HL-60/S4 (cell line): ENCODE measurements around the gene PCDHGB5.
"Not testable (repeated sequence)": the region's sequence is repeated elsewhere in the genome, so short reads cannot be mapped to it uniquely, and the experiment has no call there.

Experiments
- in situ Hi-C: fragments of 300-500 bp; cut with MboI; formaldehyde crosslinking; loops from 2 replicates; pipeline ENCODE4 v1.14.3; 2022; ENCODE audit warnings: low sequenced_read_pairs

Gene PCDHGB5

GRCh38 chr5:141375444-141376155 lies 22.1 kb upstream of the PCDHGB5 start:
- in situ Hi-C loops, result not testable (repeated sequence)

GRCh38 chr5:141382469-141383294 lies 15.1 kb upstream of the PCDHGB5 start, which contains the start of gene PCDHGA7:
PCDHGA7 (plus strand) TSS chr5:141382742; CDS start chr5:141382900, 158 bp downstream.
- in situ Hi-C loops, result no loop called here

- in situ Hi-C loops, result no loop called here
Measured at GRCh38 chr5:141383345-141383744, 14.4 kb upstream of the PCDHGB5 start.

- in situ Hi-C loops, result no loop called here
Measured at GRCh38 chr5:141384471-141385267, 13.1 kb upstream of the PCDHGB5 start.

- in situ Hi-C loops, result not testable (repeated sequence)
Measured at GRCh38 chr5:141387557-141388311, 10.0 kb upstream of the PCDHGB5 start, which contains the start of gene PCDHGB4. PCDHGB4 (plus strand) TSS chr5:141387698; CDS start chr5:141387885, 187 bp downstream.

GRCh38 chr5:141388661-141389060 lies 9.1 kb upstream of the PCDHGB5 start:
- in situ Hi-C loops, result no loop called here

- in situ Hi-C loops, result no loop called here
Measured at GRCh38 chr5:141389153-141390042, 8.3 kb upstream of the PCDHGB5 start.

GRCh38 chr5:141392429-141393198 lies 5.1 kb upstream of the PCDHGB5 start, which contains the start of gene PCDHGA8:
PCDHGA8 (plus strand) TSS chr5:141392633; CDS start chr5:141392814, 181 bp downstream.
- in situ Hi-C loops, result no loop called here

GRCh38 chr5:141393267-141393666 lies 4.5 kb upstream of the PCDHGB5 start:
- in situ Hi-C loops, result no loop called here

GRCh38 chr5:141394401-141395187 lies 3.2 kb upstream of the PCDHGB5 start:
- in situ Hi-C loops, result not testable (repeated sequence)

GRCh38 chr5:141398608-141399007 lies 861 bp downstream of the PCDHGB5 start:
- in situ Hi-C loops, result no loop called here

GRCh38 chr5:141399555-141400258 lies 2.0 kb downstream of the PCDHGB5 start:
- in situ Hi-C loops, result no loop called here

- in situ Hi-C loops, result no loop called here
Measured at GRCh38 chr5:141402553-141403243, 5.0 kb downstream of the PCDHGB5 start, which contains the start of gene PCDHGA9. PCDHGA9 (plus strand) TSS chr5:141402778; CDS start chr5:141402953, 175 bp downstream.

GRCh38 chr5:141403387-141403786 lies 5.6 kb downstream of the PCDHGB5 start:
- in situ Hi-C loops, result no loop called here

GRCh38 chr5:141407790-141408505 lies 10.2 kb downstream of the PCDHGB5 start, which contains the start of gene PCDHGB6:
PCDHGB6 (plus strand) TSS chr5:141408021; CDS start chr5:141408203, 182 bp downstream.
- in situ Hi-C loops, result not testable (repeated sequence)
